NOMO-1 (cell line): Measurements from ENCODE around the gene FBN1.

Experiments
- DNase-seq, 2 experiments: peaks; one replicate each; lab custom pipeline; 2025; ENCODE audit not compliant: unreplicated experiment in 2 of 2; lab: John Stamatoyannopoulos, UW

Gene FBN1

DNA sequence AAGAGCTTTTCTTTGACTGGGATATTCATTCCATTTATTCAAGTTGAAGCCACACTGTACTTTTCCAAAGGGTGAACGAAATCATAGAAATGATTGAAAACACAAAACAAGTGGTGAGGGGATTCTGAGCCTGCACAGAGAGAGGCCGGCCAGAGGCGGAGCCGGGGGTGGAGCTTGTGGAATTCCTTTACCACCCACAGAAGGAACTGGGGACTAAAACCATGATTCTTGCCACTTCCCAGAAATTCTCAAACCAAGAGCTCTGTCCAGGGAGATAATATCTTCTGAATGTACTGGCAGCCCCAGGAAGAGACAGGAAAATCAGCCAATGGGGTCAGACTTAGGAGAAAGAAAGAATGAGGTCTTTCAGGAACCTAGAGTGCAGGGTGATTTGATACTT is 20.8 kb downstream of the FBN1 start:
- no peak for DNase-seq

DNA sequence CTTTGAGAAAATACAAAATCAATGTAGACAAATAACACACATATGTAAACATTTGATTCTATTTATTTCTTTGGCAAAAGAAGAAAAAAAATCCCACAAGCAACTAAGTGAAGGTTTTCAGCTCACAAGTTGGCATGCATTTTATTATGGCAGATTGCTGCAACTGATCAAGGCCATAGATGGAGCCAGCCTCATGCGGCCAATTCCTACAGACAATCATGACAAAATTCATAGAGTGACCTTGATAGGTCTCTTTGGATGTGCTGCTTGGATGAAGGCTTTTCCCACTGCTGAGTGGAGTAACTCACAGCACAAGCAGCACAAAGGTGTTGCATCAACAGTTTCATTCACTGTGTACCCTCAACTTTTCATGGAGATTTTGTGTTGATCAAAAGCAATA is 22.1 kb downstream of the FBN1 start:
- DNase-seq: no peak

DNA sequence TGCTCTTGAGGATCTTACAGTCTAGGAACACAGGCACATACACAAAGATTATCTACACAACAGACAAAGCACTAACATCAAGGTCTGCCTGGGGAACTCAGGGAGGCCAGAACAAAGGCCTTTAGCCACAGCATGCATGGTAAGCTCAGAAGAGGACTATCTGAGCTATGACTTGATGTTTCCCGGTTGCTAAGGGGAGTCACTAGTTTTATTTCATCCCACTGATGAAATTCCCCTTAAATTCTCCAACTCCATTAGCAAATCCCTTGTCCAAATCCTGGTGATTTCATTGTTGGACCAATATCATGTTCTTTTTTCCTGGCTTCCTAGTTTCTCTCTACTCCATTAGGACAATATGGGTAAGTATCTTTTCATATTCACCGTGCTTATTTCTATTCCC is 23.3 kb downstream of the FBN1 start:
- DNase-seq: no peak

DNA sequence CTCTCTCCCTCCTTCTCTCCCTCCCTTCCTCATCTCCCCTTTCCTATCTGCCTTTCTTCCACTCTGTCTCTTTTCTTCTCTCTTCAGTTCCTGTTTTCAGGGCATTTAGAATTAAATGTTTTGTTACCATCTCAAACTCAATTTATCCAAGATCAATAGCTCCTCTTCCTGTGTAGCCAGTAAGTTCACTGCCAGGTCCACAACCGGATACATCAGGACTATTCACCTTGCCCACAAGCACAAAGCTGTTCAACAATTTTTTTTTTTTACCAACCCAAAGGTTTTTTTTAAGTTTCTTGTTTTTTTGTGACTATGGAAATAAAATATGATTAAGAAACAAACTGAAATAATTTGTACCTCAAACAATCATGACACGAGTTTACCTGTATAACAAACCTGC is 26.1 kb downstream of the FBN1 start:
- no peak for DNase-seq

DNA sequence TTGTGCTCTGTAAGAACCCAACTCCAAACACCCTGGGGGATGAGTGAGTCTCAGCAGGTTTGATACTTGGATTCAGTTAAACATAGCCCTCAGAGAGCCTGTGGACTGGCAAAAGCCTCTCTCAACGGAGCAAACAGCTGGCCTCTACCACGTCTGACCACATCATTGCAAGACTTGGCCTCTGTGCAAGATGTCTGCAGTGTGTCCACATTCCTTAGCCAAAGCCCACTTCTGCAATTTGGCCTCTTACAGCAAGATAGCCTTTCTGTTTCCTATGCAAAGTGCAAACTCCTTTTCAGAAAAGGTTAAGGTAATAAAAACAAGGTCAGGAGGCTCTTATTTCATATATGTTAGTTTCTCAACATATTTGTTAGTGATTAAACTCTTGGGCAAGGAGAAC is 27.9 kb downstream of the FBN1 start:
- peak; percentile 78 to 83 for DNase-seq

DNA sequence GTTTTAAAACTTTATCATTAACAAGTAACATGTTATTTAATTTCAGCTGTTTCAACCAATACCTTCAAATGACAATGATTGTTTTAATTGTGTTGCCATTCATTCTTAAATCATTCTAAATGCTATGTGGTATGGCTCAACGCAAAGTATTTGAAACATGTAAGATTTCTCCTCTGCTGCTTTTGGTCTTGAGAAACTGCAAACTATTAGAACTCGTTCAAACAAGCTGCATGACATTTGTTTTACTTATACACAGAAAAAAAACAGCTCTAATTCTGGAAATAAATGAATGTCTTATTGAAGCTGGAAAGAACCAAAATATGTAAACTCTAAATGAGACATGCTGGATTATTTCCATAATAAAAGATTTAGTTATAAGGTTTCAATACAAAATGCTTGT is 29.3 kb downstream of the FBN1 start:
- no peak for DNase-seq

DNA sequence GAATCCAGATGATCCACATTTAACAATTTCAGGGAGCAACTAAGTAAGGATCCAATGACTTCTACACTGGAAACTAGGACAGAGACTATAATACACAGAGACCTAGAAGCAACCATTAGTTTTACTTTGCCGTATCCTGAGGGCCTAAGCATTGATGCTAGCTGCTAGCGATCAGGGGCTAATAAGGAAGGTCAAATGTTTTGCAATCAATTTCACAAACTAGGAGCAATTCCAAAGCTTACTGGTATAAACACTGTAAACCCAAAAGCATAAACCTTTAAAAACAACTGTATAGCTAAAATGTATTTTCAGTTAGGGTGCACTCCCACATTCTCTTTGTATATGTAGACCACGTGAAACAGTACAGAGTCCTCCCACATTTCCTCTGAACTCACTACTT is 31.5 kb downstream of the FBN1 start:
- DNase-seq: no peak

DNA sequence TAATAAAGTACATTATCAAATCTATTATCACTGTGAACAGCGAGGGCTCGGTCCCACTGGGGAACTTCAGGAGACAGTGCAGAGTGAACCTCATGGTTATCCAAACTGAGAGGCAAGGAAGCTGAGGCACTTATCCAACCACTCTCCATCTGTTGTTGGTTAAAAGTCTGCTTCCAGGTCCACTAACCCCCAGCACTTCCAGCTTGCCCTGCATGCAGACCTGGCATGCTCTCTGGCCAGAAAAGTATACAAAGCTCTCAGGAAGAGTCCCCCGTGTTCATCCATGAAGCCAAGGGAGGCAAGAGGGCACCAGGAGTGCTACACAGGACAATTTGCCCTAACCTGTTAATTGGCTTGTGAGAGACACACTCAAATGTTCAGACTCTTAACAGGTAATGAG is 36.0 kb downstream of the FBN1 start:
- no peak for DNase-seq

DNA sequence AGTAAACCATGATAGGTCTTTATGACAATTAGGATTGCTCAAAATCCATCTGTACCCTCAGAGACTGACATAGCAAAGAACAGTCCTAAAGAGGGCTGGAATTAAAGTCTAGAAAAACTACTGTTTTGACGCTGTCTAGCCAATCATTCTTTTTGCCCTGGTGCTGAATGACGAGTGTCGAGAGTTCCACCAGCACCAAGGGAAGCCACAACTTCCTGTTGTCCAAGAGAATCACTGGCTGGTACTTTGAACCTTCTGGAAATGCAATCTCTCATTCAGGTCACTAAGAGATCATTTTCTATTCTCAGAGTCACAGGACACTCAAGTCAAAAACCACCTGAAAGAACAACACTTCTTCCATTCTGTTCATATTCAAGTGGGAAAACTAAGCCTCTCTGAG is 37.7 kb downstream of the FBN1 start:
- no peak for DNase-seq

DNA sequence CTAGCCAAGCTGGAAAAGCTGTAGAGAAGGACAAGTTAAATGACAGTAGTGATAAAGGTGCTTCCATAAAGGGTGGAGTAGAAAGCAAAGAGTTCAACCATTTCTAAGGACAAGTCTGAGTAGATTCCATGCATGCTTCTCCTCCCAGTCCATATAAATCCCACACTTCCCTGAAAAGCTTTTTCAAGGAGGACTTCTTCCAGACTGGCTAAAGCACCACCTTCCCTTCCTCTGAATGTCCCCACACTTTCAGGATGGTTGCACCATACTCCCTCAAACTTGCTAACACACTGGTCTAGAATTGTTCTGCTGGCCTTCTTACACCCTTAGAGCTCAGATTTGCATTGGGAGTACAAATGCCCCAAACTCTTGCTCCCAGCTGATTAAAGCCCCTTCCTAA is 40.9 kb downstream of the FBN1 start:
- no peak for DNase-seq

DNA sequence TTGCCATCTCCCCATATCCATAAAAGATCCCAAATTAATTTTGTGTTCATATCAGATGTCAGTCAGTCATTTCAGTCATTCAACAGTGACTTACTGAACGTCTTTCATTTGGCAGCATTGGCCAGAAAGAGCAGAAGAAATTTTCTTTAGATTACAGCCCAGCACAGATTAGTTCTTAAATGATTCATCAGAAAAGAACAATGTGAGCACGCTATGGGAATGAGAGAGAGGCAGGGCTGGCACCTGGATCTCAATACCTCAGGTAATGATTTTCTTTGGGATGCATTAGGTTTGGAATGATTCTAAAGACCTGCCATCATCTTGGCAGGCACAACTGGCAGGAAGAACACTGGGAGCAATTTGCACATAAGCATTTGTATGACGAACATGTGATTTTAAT is 41.6 kb downstream of the FBN1 start:
- no peak for DNase-seq

DNA sequence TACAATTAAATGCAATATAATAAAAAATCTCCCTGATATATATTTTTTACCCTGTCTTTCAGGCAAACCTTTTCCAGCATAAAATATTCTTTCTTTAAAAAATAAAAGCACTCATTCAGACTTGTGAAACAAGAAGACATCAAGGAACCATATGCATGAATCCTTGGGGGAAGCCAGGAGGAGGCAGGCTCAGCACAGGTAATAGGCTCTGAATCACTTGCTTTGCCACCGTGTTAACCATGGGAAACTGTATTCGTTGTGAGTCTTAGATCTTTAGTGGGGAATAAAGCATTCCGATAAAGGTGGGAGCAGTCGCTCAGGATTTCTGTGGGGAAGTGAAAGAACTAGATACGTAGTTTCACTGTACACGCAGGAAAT is 42.4 kb downstream of the FBN1 start:
- no peak for DNase-seq

DNA sequence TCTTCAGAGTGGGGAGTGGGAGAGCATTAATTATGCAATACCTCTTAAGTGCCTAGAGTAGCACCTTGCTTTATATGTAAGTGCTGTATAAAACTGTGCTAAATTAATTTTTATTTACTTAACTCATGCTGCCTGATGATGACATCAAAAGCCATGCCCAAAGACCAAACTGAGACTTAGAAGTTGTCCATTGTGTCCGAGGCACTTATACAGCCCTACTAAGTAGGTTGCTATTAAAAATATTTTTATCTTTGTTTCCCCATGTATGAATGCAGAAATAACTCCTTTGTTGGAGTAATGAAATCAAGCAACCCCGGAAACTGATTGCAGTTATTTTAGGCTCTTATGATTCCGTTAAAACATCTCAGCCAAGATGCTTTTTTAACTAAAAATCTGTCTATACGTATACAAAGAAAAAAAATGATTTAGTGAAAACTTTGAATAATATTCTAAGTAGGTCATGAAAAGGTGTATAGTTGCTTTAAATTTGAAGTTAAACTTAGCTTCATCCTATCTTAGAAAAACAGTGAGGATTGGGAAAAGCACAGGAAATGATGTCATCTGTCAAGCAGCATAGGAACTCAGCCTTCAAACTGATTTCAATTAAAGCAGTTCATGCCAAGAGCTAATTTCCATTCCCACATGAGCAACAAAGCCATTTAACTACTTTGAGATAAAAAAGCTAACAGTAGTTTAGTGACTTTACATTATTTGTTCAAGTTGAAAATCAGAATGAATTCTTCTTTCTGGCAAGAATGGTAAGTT is 43.0 kb downstream of the FBN1 start:
- DNase-seq: no peak

DNA sequence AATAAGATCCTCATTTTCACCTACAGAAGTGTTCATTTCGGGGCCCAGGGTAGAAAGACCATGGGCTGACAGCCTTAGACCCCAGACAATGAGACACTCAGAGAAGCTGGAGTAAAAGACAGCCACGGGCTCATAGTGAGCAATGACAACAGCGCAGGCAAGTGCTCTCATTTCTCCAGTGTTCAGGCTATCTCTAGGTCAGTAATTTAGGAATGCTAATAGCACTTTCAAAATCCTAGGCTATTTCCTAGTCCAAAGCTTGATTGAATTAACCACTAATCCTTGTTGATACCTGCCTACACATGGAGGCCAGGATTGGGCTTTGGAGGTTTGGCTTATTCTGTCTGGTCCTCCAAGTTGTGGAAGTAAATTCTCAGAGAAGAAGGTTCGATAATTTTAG is 44.4 kb downstream of the FBN1 start:
- no peak for DNase-seq

DNA sequence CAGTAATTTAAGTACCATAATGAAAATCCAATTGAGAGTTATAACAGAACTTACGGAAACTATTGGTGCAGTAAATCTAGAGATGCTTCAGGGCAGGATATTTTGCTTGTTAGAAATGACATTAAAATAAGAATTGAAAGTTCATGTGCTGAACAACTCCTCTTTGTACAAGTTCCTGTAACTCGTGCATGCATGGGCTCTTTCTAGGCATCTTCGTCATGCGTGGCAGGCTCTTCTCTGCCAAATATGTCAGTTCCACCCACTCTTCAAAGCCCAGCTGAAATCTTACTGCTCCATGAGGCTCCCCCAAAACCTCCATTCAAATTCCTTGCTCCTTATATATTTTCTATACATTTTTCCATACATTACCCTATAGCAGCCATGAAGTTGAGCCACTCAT is 48.7 kb downstream of the FBN1 start:
- DNase-seq: peak in 1 of 2 experiments; percentile 48

DNA sequence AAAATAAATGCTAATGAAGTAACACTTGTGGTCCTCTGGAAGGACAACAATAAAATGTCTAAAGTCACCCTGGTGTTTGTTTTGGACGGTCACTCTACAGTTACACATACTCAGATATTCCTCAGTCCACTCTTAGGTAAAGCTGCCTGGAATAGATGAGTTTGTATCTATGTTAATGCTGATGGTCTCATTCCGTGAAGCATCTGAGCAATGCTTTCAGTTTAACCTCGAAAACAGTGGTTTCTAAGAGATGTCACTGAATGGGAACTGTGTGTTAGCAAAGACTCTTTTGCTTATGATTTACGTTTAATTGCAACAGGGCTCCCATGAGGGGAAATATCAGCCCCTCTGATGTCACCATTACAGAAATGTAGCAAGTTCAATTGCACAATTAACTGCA is 49.1 kb downstream of the FBN1 start:
- DNase-seq: peak; percentile 17 to 80

DNA sequence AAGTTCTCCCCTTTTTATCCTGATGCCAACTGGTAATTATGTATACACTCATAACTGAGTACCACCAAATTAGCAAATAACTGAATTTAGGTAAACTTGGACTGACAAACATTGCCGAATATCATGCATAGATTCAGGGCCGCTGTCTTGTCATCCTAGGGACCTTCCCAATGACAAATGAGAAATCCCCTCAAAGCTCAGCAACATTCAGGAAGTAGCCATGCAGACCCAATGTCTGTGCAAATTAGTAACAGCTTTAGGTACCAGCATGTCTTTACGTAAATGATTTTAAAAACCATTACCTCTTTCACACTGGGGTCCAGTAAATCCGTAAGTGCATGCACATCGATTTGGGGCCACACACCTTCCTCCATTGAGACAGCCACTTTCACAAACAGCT is 49.5 kb downstream of the FBN1 start:
- no peak for DNase-seq

DNA sequence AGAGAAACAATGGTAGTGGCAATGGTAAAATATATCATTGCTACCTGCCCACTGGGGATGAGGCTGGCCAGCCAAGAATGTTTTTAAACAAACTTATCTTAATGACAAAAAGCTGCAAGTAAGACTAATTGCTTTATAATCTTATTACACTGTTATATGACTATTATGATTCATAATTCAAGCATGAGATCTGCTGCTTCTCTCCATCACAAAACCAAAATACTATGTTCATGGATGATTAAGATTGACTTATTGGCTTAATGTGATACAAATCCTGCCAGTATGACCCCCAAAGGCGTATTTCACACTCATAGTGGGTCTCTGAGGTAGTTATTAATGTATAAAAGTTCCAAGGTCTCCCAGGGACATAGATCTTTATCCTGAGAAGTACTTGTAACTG is 52.6 kb downstream of the FBN1 start:
- DNase-seq: no peak

DNA sequence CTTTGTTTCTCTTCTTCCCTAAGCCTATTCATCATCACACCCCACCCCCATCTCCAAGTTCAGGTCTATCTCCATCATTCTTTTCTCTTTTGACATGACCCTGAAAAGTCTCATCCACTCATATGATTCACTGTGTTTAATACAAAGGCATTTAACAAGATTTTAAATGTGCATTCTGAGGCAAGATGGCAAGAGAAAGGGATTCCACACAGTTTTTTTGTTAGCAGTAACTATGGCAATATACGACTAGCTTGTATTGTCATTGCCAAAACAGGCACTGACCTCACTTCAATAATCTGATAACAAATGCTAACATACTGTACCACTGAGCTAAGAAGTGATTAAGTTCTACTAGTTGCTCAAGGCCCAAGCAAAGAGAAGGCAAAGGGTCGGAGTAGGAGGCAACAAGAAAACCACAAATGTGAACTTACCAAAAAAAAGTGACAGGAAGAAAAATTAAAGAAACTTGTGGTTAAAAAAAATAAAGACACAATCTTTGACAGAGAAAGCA is 53.2 kb downstream of the FBN1 start:
- peak; percentile 37 to 48 for DNase-seq

DNA sequence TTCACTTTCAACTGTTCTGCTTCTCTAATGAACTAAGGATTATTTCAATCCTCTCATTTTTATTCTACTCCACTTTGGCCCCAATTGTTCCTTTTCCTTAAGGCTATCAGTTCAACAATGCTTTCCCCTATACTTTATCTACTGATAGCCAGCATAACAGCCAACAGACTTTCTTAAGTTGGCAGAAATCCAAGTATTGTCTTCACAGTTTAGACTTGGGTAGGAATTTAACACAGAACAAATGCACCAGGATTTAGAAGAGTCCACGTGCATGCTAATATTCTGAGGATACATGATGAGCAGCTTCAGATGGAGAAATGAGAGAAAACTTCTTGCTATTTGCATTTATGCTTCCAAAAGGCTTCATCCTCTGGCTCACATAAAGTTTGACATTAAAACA is 54.8 kb downstream of the FBN1 start:
- no peak for DNase-seq

DNA sequence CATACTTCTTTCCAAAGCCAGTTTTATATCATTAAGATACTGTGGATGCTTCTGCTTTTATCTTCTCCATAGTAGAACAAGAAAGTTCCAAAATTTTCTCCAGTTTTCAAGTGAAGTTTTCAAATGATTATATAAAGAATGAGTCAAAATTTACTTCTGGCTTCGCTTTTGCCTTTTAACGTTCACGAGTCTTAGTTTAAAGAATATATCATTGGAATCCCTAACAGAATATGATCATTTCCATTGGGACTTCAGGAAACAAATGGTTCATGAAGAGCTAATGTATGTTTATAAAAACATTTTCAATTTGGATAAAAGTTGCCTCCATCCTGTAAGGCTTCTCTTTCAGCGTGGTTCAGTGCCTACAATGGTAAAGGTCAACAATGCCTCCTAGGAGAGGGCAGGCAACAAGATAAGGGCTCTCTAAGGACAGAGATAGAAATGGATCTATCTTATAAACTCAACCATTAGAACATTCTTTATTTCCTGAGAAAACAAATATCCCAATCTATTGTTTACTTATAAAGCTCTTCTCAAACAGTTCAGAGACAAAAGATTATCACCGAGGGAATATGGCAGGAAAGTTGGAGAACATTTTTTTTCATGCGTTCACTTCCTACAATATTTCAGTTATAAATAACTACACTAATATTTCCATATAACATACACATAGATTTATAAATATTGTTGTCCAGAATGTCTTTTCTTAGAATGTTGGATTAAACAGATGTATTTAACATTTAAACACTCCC is 60.5 kb downstream of the FBN1 start:
- no peak for DNase-seq

DNA sequence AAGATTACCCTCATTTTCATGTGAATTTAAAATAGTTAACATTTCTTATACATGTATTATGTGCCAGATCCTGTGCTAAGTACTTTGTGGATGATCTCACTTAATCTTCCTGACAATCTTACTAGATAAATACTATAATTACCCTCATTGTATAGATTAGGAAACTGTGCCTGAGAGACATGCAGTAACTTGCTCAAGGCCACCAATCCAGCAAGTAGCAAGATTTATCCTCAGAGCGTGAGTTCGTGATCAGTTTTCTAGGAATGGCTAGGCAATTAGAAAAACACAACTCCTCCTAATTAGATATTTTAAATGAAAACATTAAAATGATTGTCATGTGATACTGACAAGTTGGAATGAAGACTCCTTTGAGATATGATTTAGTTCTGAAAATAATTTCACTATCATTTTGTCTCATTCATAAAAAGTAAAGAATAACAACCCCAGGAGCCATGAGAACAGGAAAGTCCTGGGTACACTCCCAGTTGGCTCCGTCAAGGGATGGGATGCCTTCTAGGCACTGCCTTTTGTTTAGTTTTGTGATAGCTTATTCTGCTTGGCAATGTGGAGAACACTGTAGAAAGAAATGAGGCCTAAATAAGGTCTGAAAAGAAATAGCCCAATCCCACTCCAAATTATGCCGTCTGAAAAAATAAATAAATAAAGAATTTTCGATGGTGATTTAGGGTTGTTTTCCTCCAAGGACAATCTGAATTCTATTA is 61.3 kb downstream of the FBN1 start:
- DNase-seq: no peak
